ENCODE results near the gene ZNF385B.

The ZNF385B gene

DNA sequence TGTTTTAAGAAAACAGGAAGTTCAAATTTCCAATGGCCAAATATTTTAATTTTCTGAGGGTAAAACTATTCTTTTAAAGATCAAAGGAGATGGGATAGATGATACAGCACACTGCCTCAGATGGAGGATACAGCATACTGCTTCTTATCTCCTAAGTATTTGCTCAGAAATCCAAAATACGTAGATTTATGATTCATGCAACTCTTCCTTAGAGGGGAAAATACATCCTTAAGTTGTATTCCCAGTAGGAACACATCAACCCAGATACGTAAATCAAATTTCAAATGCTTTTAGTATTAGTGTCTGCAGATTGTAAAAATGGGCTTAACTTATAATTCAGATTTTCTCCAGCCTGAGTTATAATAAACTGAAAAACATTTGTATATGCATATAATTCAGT lies 235.2 kb downstream of the ZNF385B start:
- Histone ChIP-seq H3K9ac (ENCODE audit: low read length) (no peak overlapping the region), H3K4me1 (ENCODE audit: low read length) (no peaks in the 10 kb centered on the region), H3K9me3 (ENCODE audit: insufficient read depth, low read length) (no peaks in the 10 kb centered on the region), H3K4me2 (ENCODE audit: low read length) (no peak overlapping the region), H3K27ac (ENCODE audit: low read length) (no peak overlapping the region), H4K20me1 (ENCODE audit: insufficient read depth, low read length) (no peaks in the 10 kb centered on the region), H3K27me3 (ENCODE audit: low read depth, low read length) (no peaks in the 10 kb centered on the region), H3K79me2 (ENCODE audit: low read length) (no peaks in the 10 kb centered on the region), H3K4me3 (ENCODE audit: low read length) (no peak overlapping the region), H3K36me3 (replicated peaks; ENCODE audit: low read depth, low read length) (no peaks in the 10 kb centered on the region), H2AFZ (ENCODE audit: low read depth, low read length) (no peak overlapping the region)
- TF ChIP-seq EZH2phosphoT487 (IDR thresholded peaks at IDR 0.05; ENCODE audit: low read depth) (no peak), CTCF (IDR thresholded peaks at IDR 0.05; ENCODE audit: low read depth, low read length) (no peak)

GRCh38 chr2:179622635-179623300 lies 238.6 kb downstream of the ZNF385B start:
- no peaks in the 10 kb centered on the region for H4K20me1 ChIP-seq (ENCODE audit: insufficient read depth, low read length)
- H2AFZ ChIP-seq (ENCODE audit: low read depth, low read length), result no peak overlapping the region
- no peaks in the 10 kb centered on the region for H3K36me3 ChIP-seq (replicated peaks; ENCODE audit: low read depth, low read length)
- H3K4me3 ChIP-seq (ENCODE audit: low read length), result no peak overlapping the region
- no peaks in the 10 kb centered on the region for H3K27me3 ChIP-seq (ENCODE audit: low read depth, low read length)
- H3K79me2 ChIP-seq (ENCODE audit: low read length), result no peaks in the 10 kb centered on the region
- H3K9ac ChIP-seq (ENCODE audit: low read length), result no peak overlapping the region
- H3K4me2 ChIP-seq (ENCODE audit: low read length), result no peak overlapping the region
- TF ChIP-seq CTCF (IDR thresholded peaks at IDR 0.05; ENCODE audit: low read depth, low read length) (no peak), EZH2phosphoT487 (IDR thresholded peaks at IDR 0.05; ENCODE audit: low read depth) (no peak)
- H3K9me3 ChIP-seq (ENCODE audit: insufficient read depth, low read length), result peaks cover 7% of the 10 kb centered on the region
- no peak overlapping the region for H3K27ac ChIP-seq (ENCODE audit: low read length)
- H3K4me1 ChIP-seq (ENCODE audit: low read length), result peaks cover 7% of the 10 kb centered on the region

DNA sequence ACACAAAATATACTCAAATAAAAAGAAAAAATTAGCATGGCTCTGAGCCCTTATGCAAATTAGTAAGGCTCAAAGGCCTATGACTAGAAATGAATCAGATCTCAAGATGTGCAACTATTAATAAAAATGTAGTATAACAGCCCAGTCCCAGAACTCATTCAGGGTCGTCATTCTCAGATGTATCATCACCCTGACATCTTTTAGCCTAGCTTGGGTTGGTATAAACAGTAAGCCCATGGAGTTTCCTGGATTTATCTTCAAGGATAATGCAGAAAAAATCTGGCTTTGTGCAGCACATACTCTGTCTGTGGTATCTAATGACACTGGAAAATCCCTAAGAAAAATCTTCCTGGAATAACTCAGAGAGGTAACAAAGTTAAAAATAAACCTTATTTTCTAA lies 239.3 kb downstream of the ZNF385B start:
- H3K4me3 ChIP-seq (ENCODE audit: low read length), result no peak overlapping the region
- peaks cover 14% of the 10 kb centered on the region for H3K4me1 ChIP-seq (ENCODE audit: low read length)
- TF ChIP-seq CTCF (IDR thresholded peaks at IDR 0.05; ENCODE audit: low read depth, low read length) (no peak), EZH2phosphoT487 (IDR thresholded peaks at IDR 0.05; ENCODE audit: low read depth) (no peak)
- no peak overlapping the region for H3K27ac ChIP-seq (ENCODE audit: low read length)
- no peaks in the 10 kb centered on the region for H3K27me3 ChIP-seq (ENCODE audit: low read depth, low read length)
- peaks cover 7% of the 10 kb centered on the region for H3K9me3 ChIP-seq (ENCODE audit: insufficient read depth, low read length)
- no peaks in the 10 kb centered on the region for H3K36me3 ChIP-seq (replicated peaks; ENCODE audit: low read depth, low read length)
- no peaks in the 10 kb centered on the region for H3K79me2 ChIP-seq (ENCODE audit: low read length)
- H4K20me1 ChIP-seq (ENCODE audit: insufficient read depth, low read length), result no peaks in the 10 kb centered on the region
- no peak overlapping the region for H3K4me2 ChIP-seq (ENCODE audit: low read length)
- no peak overlapping the region for H3K9ac ChIP-seq (ENCODE audit: low read length)
- no peak overlapping the region for H2AFZ ChIP-seq (ENCODE audit: low read depth, low read length)

DNA sequence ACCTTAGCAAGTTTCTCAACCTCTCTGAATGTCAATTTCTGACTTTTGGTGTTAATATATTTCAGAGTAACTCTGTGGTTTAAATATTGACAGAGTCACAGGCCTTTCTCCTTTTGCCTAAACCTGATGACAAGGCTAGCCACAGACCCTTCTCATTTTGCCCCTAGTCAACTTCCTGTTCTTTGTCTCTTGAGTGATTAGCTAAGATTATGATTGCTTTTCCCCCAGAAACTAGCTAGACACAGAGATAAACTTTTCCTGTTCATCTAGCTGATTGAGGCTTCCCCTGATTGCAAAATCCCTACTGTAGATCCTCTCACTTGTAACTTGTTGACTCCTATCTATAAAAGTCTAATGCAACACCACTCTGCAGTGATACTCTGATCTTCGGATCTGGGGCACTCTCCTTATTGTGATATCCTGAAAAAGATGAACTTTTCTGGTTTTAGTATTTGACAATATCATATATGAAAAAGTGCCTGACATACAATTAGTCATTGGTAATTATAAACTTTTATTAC lies 241.4 kb downstream of the ZNF385B start:
- Histone ChIP-seq H3K36me3 (replicated peaks; ENCODE audit: low read depth, low read length) (no peaks in the 10 kb centered on the region), H3K4me1 (ENCODE audit: low read length) (peaks cover 19% of the 10 kb centered on the region), H4K20me1 (ENCODE audit: insufficient read depth, low read length) (no peaks in the 10 kb centered on the region), H2AFZ (ENCODE audit: low read depth, low read length) (no peak overlapping the region), H3K4me2 (ENCODE audit: low read length) (no peak overlapping the region), H3K9ac (ENCODE audit: low read length) (no peak overlapping the region), H3K27me3 (ENCODE audit: low read depth, low read length) (no peaks in the 10 kb centered on the region), H3K79me2 (ENCODE audit: low read length) (no peaks in the 10 kb centered on the region), H3K9me3 (ENCODE audit: insufficient read depth, low read length) (peaks cover 7% of the 10 kb centered on the region), H3K27ac (ENCODE audit: low read length) (no peak overlapping the region), H3K4me3 (ENCODE audit: low read length) (no peak overlapping the region)
- TF ChIP-seq CTCF (IDR thresholded peaks at IDR 0.05; ENCODE audit: low read depth, low read length) (no peak), EZH2phosphoT487 (IDR thresholded peaks at IDR 0.05; ENCODE audit: low read depth) (no peak)
